HG03521 (cell line): Measurements from ENCODE around the gene RDH5.

Experiments
- ATAC-seq: cut with Tn5 transposase; IDR thresholded peaks from one replicate; pipeline ENCODE4 v1.9.1; 2021; ENCODE audit warnings: mild to moderate bottlenecking, moderate library complexity; ENCODE audit not compliant: unreplicated experiment

RDH5 gene, protein sequence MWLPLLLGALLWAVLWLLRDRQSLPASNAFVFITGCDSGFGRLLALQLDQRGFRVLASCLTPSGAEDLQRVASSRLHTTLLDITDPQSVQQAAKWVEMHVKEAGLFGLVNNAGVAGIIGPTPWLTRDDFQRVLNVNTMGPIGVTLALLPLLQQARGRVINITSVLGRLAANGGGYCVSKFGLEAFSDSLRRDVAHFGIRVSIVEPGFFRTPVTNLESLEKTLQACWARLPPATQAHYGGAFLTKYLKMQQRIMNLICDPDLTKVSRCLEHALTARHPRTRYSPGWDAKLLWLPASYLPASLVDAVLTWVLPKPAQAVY

GRCh38 chr12:55720071-55720564 lies at the start of gene RDH5:
RDH5 (plus strand) TSS chr12:55720393; CDS start chr12:55721185, 792 bp downstream.
- no peak for ATAC-seq

GRCh38 chr12:55671746-55672145 lies 48.4 kb upstream of the RDH5 start:
- ATAC-seq = no peak

DNA sequence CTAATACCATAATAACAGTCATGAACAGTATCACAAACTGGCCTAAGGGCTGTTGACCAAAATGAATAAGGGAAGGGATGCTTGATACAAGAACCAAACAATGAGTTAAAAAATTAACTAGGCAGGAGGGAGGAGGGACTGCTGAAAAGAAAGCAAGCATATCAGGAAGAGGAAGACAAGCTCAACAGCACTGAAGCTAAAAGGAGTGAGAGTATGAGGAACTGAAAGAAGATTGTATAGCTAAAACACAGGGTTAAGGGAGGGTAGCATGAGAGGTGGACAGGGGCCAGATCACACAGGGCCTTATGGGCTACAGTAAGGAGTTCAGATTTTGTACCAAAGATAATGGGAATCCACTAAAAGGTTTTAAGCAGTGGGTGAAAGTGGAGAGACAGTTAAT lies 46.6 kb upstream of the RDH5 start:
- peak; percentile 93 for ATAC-seq

- ATAC-seq = no peak
Measured at GRCh38 chr12:55675666-55676065, 44.5 kb upstream of the RDH5 start.

DNA sequence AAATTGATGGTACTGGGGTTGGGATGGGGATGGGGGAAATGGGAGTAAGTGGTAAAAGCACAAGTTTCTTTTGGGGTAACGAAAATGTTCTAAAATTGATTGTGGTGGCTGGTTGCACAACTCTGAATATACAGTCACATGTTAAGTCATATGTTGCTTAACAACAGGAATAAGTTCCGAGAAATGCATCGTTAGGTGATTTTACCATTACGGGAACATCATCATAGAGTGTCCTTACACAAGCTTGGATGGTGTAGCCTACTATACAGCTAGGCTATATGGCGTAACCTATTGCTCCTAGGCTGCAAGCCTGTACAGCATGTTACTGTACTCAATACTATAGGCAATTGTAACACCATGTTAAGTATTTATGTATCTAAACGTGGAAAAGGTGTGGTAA lies 43.5 kb upstream of the RDH5 start:
- no peak for ATAC-seq

DNA sequence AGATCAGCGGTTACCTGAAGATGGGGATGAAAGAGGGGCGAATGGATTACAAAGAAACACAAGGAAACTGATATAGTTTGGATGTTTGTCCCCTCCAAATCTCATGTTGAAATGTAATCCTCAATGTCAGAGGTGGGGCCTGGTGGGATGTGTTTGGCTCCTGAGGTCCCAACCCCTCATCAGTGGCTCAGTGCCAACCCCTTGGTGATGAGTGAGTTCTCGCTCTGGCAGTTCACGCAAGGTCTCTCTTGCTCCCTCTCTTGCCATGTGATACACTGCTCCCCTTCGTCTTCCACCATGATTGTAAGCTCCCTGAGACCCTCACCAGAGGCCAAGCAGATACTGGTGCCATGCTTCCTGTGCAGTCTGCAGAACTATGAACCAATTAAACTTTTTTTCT lies 40.5 kb upstream of the RDH5 start:
- ATAC-seq = no peak

GRCh38 chr12:55681142-55682077 lies 38.8 kb upstream of the RDH5 start:
- ATAC-seq = no peak

GRCh38 chr12:55682087-55682796 lies 38.0 kb upstream of the RDH5 start:
- ATAC-seq = no peak

- ATAC-seq = no peak
Measured at GRCh38 chr12:55683676-55684075, 36.5 kb upstream of the RDH5 start.

DNA sequence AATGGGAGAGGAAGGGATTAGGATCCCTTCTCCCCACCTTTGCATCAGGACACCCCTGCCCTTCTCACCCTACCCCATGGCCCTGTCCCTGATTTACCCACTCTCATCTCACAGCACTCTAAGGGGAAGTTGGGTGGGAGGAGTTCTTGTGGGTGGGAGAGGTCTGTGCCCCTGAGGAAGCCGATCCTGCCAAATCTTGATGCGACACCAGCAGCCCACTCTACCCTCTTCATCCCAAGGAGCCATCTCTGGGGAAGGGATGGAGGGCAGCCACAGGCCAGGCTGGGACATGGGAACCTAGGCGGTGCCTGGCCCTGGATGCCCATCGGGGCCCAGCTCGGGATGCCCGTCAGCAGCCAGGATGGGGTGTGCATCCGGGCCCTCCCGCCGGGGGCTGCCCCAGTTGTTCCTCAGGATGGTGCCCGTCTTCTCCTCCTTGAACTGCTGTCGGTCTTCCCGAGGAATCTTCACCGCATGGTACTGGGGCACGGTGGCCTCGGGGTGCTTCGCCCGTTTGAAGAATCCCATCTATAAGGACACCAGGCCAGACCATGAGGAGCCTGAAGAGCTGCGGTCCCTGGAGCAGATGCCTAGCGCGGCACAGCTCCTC lies 35.3 kb upstream of the RDH5 start:
- ATAC-seq = no peak

GRCh38 chr12:55685671-55686070 lies 34.5 kb upstream of the RDH5 start:
- no peak for ATAC-seq

- no peak for ATAC-seq
Measured at GRCh38 chr12:55686366-55687010, 33.7 kb upstream of the RDH5 start.

- no peak for ATAC-seq
Measured at GRCh38 chr12:55687746-55688145, 32.4 kb upstream of the RDH5 start.

GRCh38 chr12:55688716-55689655 lies 31.2 kb upstream of the RDH5 start:
- ATAC-seq = no peak

DNA sequence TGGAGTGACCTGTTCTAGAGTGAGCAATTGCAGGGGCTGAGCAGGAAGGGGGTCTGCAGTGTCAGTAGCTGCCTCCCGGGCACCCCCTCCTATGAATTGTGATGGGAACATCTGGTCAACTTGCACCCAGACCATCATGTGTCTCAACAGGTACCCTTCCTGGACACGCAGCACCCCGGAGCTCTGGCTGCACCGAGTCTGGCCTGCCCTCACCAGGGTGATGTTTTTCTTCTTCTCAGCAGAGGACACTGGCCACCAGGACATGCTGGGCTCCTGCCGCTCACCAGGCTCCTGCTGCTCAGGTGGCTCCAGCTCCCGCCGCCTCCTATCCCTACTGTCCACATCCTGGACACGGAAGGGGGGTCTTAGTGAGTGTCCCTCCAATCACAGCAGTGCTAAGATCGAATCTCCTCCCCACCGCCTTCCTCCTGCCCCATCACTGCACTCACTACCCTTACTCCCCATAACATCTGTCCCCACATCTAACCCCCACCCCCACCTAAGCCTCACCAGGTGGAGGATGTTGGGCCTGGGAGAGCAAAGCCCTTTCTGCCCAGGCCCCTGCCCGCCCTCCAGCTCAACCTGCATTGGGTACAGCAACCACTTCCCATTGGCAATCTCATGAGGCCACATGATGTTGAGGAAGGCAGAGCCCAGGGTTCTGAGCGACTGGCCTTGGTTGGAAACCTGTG lies 27.4 kb upstream of the RDH5 start:
- ATAC-seq = no peak

DNA sequence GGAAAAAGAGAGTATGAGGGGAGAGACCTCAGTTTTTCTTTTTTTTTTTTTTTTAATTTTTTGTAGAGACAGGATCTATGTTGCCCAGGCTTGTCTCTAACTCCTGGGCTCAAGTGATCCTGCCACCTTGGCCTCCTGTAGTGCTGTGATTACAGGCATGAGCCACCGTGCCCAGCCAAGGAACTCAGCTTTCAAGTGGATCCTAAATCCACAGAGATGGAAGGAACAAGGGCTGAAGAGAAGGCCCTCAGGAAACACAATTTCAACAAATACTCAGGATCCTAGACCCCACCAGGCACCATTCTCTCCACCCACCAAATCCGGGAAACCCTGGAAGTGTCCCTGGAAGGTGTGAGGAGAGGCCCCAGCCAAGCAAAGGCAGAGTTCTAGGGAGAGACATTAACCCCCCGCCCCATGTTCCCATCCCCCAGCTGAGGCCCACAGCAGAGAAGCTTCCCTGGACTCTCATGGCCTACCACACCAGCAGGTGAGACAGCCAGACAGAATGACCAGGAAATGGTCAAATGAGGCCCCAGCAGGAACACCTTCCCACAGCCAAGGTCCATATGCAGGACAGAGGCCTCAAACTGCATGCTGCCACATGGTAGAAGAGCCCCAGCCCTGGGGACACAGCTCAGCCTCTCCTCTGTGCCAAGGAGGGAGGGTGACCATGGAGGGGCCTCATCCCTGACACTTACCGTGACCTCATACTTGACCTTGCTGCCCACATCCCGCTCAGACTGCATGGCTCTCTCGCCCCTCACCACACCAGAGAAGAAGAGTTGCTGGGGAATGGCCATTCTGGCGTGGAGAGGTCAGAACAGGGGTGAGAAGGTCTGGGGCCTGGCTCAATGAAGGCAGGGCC lies 26.6 kb upstream of the RDH5 start:
- ATAC-seq = no peak

- no peak for ATAC-seq
Measured at GRCh38 chr12:55694188-55694515, 26.0 kb upstream of the RDH5 start.

GRCh38 chr12:55694651-55695050 lies 25.5 kb upstream of the RDH5 start:
- no peak for ATAC-seq
